Activated T-helper 1 cell treated with anti-CD3 and anti-CD28 coated beads, Interleukin-12 subunit alpha, Interleukin-12 subunit beta, Interleukin-2, Interleukin-4 antibody, amounts not matched to agents 30 ng/mL and 10 ng/mL and 1 ng/mL, durations not matched to agents 14 hours and 24 hours and 36 hours (primary cell): Measurements from ENCODE around the gene RALBP1. TPM values are rescaled to one million over a fixed set of nuclear protein-coding genes. Genes with fewer than 3 reads are reported as not detected.

ENCODE experiments used
- DNase-seq: peaks from one replicate; pipeline ENCODE4 v3.0.0; 2021; ENCODE audit warnings: low spot score
- H3K27ac Mint-ChIP-seq: one replicate; pipeline ENCODE4 v1.8.0; 2021; ENCODE audit warnings: mild to moderate bottlenecking, mixed read lengths
- H3K27me3 Mint-ChIP-seq: one replicate; pipeline ENCODE4 v1.8.0; 2022; ENCODE audit warnings: mild to moderate bottlenecking, moderate library complexity, mixed read lengths; ENCODE audit not compliant: insufficient read depth
- H3K36me3 Mint-ChIP-seq: one replicate; pipeline ENCODE4 v1.8.0; 2021; ENCODE audit warnings: low read depth, mixed read lengths
- H3K4me1 Mint-ChIP-seq: one replicate; pipeline ENCODE4 v1.8.0; 2021; ENCODE audit warnings: low read depth, mixed read lengths
- H3K4me3 Mint-ChIP-seq: one replicate; pipeline ENCODE4 v1.8.0; 2021; ENCODE audit warnings: mild to moderate bottlenecking, moderate library complexity, mixed read lengths
- H3K9me3 Mint-ChIP-seq: one replicate; pipeline ENCODE4 v1.8.0; 2021; ENCODE audit warnings: mixed read lengths
- intact Hi-C: fragments of 100-400 bp; cut with micrococcal nuclease; formaldehyde crosslinking; loops from one replicate; pipeline ENCODE4 v1.15.1; 2024
- total RNA-seq: library from RNA; stranded (reverse); gene quantifications from 2 replicates; pipeline ENCODE4 v1.2.3, GENCODE V29; 2022

The RALBP1 gene
- total RNA-seq, 1 donor from 2014 or later: 42.4 TPM

- Mint-ChIP-seq H3K4me3 (no peak overlapping the region), H3K27me3 (no peaks in the 10 kb centered on the region), H3K9me3 (no peaks in the 10 kb centered on the region), H3K27ac (no peak overlapping the region), H3K4me1 (no peaks in the 10 kb centered on the region), H3K36me3 (peaks cover 27% of the 10 kb centered on the region)
- intact Hi-C loops: no loop called here
- DNase-seq: no peak
These were observed 99.3 kb downstream of the RALBP1 start for GRCh38 chr18:9574473-9575115.

- no peak overlapping the region for H3K27ac Mint-ChIP-seq
- no peaks in the 10 kb centered on the region for H3K27me3 Mint-ChIP-seq
- H3K9me3 Mint-ChIP-seq: no peaks in the 10 kb centered on the region
- H3K4me3 Mint-ChIP-seq: no peak overlapping the region
- no peaks in the 10 kb centered on the region for H3K4me1 Mint-ChIP-seq
- no peak for DNase-seq
- intact Hi-C loops: no loop called here
- H3K36me3 Mint-ChIP-seq: peaks cover 25% of the 10 kb centered on the region
These were observed 100.2 kb downstream of the RALBP1 start for GRCh38 chr18:9575558-9575957.

- intact Hi-C loops: no loop called here
- H3K27ac Mint-ChIP-seq: no peak overlapping the region
- H3K9me3 Mint-ChIP-seq: peaks cover 13% of the 10 kb centered on the region
- DNase-seq: no peak
- H3K4me1 Mint-ChIP-seq: no peaks in the 10 kb centered on the region
- no peaks in the 10 kb centered on the region for H3K27me3 Mint-ChIP-seq
- H3K4me3 Mint-ChIP-seq: no peak overlapping the region
- peaks cover 32% of the 10 kb centered on the region for H3K36me3 Mint-ChIP-seq
These were observed 102.0 kb downstream of the RALBP1 start for GRCh38 chr18:9577361-9577760.

- peaks cover 39% of the 10 kb centered on the region for H3K36me3 Mint-ChIP-seq
- no peaks in the 10 kb centered on the region for H3K4me1 Mint-ChIP-seq
- H3K9me3 Mint-ChIP-seq: peaks cover 16% of the 10 kb centered on the region
- intact Hi-C loops: no loop called here
- no peak for DNase-seq
- H3K27me3 Mint-ChIP-seq: no peaks in the 10 kb centered on the region
- no peak overlapping the region for H3K27ac Mint-ChIP-seq
- H3K4me3 Mint-ChIP-seq: no peak overlapping the region
These were observed 103.0 kb downstream of the RALBP1 start for GRCh38 chr18:9578306-9578705.

- peaks cover 16% of the 10 kb centered on the region for H3K9me3 Mint-ChIP-seq
- no peaks in the 10 kb centered on the region for H3K4me1 Mint-ChIP-seq
These were observed 106.4 kb downstream of the RALBP1 start for GRCh38 chr18:9581667-9582066.

GRCh38 chr18:9586814-9587213, 111.5 kb downstream of the RALBP1 start:
- Mint-ChIP-seq H3K27ac (no peak overlapping the region), H3K36me3 (peaks cover 45% of the 10 kb centered on the region), H3K27me3 (no peaks in the 10 kb centered on the region), H3K9me3 (peaks cover 9% of the 10 kb centered on the region), H3K4me1 (no peaks in the 10 kb centered on the region), H3K4me3 (no peak overlapping the region)
- no peak for DNase-seq
- intact Hi-C loops: no loop called here

More at GRCh38 chr18:9581667-9582066, 106.4 kb downstream of the RALBP1 start:
- Mint-ChIP-seq H3K27me3 (no peaks in the 10 kb centered on the region), H3K4me3 (no peak overlapping the region), H3K36me3 (peaks cover 36% of the 10 kb centered on the region), H3K27ac (no peak overlapping the region)
- intact Hi-C loops: no loop called here
- DNase-seq: no peak

Other genes with a start within 250 kb of the RALBP1 start
- 10.6 and 11.3 TPM in 2 replicates for gene TWSG1, start 140.7 kb upstream of the RALBP1 start, total RNA-seq
- 49.5 and 54.8 TPM in 2 replicates for gene PPP4R1, start 139.0 kb downstream of the RALBP1 start, total RNA-seq
- gene RAB31, start 232.8 kb downstream of the RALBP1 start, total RNA-seq: 0.13 and 0.78 TPM in 2 replicates